DMS 273 treated with DMSO at 0.1 percent for 48 hours (cell line): ENCODE results near the gene RHOG.
"Not testable (repeated sequence)": the region's sequence is repeated elsewhere in the genome, so short reads cannot be mapped to it uniquely, and the experiment has no call there.

Experiments used
- DNase-seq: peaks from one replicate; lab custom pipeline; 2025; lab: John Stamatoyannopoulos, UW

RHOG gene

DNA sequence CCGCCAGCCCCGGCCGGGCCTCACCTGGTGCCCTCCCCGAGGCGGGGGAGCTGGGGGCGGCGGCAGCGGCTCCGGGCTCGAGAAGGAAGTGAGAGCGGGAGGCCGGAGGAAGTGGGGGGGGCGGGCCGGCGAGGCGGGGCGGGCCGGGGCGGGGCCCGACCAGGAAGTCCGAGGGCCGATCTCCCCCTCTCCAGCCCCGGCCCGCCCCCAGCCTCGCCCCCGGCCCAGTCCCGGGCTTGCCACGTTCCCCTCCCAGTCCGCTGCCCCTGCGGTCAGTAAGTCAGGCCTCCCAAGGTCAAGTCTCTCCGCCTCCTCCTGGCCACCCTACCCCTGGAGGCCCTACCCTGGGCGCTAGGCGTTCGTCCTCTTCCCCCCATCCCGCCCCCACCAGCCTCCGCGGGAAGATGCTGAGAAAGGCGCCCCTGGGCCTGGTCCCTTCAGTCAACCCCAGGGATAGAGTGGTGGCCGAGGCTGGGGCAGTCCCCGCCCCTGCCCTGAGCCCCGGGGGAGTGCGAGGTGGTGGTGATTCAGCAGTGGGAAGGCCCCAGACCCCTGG lies at the start of gene RHOG:
Gene RHOG, minus strand, starts transcription at position 90 of the 556 bp plus-strand sequence. CDS start 12,821 bp downstream, outside the sequence.
- DNase-seq: no peak

DNA sequence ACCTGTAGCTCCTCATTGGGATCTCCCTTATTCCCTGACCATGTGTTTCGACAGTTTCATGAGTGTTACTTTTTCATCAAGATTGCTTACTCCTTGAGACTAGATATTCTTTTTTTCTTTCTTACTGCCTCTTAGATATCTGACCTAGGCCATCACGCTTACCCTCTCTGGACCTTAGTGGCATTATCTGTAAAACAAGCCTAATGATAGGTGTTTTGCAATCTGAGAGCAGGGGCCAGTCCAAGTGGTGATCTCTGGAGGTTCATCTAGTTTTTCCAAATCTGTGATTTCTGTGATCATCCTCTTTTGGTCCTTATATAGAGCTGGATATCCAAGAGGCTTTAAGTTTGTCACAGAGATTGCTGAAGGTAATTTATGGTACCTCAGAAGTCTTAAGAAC lies 49.3 kb upstream of the RHOG start:
- no peak for DNase-seq

DNA sequence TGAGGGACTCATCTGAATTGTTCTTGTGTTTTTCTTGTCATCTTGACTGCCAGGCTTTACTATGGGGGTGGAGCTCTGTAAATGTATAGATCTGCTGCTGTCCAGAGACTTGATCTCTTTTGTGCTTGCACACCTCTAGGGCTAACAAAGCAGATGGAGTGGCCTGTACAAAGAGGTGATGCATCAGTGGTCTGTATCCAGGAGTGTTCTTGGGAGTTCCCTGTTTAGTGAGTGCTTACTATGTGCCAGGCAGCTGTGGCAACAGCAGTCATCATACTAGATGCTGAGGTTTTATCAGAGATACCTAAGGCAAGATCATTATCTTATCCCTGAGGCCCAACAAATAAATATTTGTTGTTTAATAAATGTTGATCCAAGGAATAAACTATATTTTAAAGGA lies 48.1 kb upstream of the RHOG start:
- DNase-seq: no peak

DNA sequence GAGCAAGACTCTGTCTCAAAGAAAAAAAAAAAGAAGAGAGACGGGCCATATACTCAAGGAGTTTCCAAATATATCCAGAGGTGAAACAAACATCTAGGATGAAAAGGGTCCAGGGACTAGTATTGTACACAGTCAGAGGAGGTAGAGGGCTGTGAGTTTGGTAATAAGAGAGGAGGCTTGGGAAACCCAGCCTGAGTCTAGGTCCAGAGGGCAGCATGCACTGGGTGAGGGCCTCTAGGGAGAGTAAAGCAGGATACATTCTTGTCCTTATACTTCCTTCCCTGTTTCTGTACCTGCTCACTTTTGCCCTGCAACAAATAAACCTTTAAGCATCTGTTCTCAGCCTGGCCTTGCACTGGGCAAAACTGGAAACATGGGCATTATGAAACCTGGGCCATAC lies 46.2 kb upstream of the RHOG start:
- no peak for DNase-seq

DNA sequence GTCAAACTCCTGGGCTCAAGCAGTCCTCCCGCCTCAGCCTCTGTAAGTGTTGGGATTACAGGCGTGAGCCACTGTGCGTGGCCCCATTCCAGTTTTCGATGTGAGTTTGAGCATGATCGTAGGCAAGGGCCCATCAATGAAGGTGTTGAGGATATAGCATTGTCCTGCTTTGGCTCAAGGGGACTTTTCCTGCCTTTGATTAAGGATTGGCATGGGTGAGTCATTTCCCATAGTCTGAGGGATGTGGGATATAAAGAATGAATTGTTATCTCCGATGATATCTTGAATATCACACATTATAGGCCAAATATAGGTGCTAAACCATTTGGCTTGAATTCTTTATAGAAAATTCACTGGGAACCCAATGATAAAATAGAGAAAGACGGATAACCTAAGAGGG lies 45.1 kb upstream of the RHOG start:
- DNase-seq: no peak

DNA sequence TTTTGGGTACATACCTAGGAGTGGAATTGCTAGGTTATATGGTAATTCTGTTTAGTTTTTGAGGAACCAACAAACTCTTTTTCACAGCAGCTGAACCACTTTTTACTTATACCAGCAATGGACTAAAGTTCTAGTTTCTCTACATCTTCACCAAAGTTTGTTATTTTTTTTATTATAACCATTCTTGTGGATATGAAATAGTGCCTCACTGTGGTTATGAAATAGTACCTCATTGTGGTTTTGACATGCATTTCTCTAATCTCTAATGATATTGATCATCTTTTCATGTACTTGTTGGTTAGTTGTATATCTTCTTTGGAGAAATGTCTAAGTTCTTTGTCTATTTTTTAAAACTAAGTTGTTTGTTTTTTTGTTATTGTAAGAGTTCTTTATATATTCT lies 41.9 kb upstream of the RHOG start:
- no peak for DNase-seq

DNA sequence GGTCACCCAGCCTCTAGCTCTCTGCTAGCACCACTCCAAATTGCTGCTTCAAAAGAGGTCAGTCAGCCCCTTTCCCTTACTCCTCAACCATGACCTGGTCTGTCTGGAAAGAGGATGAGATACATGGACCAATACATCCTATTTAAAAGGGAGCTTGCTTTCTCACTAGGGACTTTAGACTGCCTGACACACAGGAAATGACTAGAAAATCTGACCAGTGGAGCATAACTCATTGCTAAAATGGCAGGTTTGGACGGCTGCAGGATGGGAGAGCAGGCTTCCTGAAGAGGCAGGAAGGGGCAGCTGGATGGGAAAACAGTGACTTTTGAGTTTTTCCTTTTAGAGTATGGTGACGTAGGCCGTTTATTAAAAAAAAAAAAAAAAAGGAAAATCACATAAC lies 40.0 kb upstream of the RHOG start:
- DNase-seq: no peak

DNA sequence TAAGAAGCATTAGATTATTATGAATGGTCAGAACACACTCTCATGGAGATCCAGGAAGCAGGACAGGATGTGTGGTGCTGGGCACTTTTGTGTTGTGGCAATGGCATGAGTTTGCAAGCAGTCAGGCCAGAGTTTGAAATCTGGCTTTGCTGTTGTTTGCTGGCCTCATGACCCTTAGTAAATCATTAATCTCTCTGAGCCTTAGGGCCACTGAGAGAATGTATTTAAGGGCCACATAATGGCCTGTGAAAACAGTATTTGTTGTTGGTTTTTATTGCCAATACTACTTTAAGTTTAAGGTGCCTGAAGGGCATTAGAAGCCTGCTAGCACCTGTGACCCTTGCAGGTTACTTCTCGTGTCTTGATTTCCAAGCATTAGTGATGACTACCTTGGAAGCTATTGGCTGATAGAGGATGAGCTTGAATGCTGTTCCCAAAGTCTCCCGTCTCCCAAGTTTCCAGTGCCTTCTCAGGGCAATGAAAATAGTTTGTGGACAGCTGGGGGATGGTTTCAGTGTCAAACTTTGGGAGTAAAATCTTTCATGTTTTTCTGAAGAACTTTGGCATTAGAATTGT lies 39.3 kb upstream of the RHOG start:
- no peak for DNase-seq

DNA sequence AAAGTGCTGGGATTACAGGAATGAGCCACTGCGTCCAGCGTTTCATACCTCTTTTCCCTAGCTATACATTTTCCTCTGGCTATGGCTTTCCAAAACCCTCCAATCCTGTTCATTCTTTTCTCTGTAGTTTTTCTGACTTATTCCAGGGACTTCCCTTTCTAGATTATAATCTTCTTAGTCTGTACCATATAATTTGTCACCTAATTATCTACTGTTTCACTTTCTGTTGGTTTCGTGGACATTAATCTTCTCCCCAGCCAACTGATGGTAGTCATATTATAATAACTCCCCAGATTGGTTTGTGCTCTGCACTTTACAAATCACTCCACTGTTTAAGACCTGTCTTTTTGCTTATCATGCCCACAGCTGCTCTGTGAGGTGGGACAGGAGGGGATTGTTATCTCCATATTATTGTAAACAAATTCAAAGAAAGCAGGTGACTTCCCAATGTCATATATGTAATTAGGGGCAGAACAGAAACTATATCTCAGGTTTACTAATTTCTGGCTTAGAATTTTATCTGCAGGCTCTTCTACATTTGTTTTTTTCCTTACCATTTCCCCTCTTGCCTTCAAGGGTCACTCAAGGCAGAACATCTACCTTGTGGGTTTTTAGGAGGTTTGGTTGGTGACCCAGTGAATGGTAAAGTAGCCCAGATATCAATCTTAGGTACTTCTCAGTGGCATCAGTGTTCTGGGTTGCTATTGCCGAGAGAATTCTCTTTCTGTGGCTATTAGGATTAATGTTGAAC lies 38.6 kb upstream of the RHOG start:
- no peak for DNase-seq

DNA sequence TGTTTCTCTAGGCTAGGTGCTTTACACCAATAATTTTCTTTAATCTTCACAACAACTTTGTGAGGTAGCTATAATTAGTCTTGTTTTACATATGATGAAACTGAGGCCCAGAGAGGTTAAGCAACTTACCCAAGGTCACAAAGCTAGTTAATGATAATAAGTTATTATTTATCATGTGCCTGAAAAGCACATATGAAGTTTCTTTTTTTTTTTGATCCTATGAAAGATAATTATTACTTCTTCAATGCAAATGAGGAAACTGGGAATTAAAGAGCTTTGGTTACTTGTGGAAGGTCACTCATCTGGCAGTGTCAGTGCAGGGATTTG lies 37.5 kb upstream of the RHOG start:
- no peak for DNase-seq

DNA sequence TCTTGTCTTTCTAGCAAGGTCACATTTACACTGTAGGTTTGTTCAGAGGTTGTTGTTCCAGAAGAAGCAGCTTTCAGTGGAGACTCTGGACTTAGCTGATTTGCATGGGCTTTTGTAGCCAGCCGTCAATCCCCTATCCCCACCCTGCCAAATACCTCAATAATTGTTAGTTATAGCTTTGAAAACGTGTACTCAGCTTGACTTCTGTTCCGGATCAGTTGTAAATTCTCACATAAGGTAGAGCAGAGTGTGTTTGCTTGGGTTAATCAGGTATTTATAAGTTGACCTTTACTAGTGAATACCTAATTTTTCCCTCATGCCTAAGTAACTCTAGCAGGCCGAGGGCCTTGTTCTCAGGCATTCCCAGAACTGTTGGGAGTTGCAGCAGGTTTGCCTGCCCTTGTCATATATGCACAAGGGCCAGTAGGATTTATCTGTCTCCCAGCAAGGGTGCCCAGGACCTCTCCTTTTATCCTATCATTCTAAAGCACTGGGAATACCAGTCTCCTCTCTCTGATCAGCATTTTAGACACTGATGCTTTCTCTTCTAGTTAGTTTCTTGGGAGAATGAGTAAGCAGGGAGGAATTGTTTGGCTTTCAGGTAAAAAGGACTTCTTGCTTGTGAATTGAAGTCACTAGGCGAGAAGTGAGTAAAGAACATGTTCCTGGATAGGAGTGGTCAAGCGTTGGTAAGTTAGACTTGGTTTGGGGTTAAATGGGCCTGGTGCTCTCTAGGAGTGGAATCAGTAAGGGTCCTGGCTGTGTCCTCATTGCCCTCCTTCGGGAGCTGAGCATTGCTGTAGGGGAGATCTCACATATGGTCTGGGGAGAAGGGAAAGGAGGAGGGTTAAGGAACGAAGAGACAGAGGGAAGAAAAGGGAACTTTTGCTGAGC lies 36.9 kb upstream of the RHOG start:
- no peak for DNase-seq

DNA sequence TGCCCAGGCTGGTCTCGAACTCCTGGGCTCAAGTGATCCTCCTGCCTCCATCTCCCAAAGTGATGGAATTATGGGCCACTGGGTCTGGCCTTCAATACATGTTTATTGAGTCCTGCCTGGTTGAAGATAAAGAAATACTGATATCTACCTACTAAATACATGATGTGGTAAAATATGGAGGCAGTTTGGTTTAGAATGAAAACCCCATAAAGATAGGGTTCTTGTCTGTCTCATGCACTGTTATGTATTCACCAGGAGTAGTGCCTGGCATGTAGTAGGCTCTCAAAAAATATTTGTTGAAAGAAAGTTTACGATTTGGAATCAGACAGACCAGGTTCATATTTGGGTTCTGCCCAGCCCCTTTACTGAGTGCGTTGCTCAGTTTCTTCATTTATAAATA lies 35.9 kb upstream of the RHOG start:
- DNase-seq: no peak

DNA sequence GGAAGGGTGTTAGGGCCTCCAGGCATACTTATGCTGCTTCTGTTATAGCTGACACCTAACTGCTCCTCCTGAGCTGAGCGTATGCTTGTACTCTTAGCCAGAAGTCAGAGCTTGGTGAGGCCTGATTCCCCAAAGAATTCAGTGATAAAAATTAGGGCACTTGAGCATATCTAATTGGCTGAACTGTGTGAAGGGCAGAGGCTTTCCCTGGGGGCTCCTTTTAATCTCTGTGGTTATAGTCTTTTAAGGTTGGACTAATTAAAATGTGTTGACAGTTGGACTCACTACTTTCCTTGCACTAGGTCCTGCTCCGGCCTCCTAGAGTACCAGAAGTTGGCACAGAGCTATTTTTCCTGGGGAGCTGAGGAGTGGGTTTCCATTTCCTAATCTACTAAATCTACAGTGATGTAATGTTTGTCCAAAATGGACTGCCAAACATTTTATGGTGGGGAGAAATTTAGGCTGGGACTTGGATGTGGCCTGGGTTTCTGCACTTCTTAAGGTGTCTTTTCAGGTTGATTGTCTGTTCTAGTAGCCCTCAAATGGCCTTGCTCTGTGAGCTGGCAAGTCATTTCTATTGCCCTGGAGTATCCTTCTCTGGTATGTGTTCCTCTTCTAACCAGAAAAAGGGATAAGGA lies 33.1 kb upstream of the RHOG start:
- DNase-seq: no peak

DNA sequence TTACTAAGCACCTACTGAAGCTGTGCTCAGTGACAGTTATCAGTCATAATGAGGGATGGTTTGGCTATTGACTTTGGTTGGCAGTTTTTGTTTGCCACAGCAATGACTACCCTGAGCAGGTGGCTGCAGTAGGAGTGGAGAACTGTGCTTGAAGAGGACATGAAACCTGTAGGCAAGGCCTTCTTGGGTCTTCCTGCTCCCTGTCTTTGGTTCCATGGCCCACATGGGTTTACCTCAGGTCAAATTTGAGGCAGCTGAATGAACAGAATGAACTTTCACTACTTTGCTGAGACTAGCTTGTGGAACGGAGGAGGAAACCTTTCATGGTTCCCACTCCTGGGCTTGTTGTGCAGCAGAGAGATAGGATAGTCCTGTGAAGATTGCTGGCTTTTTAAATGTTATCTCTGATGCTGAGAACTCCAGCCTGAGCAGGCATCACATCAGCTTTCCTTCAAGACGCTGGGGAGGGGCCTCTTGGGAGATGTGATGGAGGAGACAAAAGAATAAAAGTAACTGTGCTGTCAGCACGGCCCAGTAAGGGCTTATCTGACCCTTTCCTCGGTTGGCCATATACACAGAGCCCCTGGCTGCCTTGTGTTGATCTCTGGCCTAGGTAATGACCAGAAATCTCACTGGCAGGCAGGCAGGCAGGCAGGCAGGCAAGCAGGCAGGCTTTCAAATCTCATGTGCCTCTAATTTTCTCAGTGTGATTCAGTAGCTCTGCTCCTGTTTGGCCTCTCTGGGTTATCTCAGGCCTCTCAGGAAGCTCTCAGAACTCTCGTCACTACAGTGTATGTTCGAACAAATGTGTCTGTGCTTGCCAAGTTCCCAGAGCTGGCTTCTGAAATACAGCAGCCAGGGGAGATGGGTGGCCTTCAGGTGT lies 26.7 kb upstream of the RHOG start:
- no peak for DNase-seq

DNA sequence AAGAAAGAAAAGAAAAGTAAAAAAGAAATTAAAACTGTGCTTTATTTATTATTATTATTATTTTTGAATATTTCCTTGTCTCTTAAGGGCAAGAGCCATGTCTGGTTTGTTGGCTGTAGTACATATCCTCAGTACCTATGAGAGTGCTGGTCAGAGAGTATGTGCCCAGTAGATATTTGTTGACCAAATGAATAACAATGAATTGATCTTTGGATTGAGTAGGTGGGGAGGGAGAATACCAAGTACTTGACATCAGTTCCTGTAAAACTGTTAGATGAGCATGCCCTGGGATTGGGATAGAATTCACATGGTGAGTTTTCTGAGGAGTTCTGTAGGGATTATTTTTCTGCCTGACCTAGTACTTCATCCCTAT lies 26.1 kb upstream of the RHOG start:
- DNase-seq: no peak

DNA sequence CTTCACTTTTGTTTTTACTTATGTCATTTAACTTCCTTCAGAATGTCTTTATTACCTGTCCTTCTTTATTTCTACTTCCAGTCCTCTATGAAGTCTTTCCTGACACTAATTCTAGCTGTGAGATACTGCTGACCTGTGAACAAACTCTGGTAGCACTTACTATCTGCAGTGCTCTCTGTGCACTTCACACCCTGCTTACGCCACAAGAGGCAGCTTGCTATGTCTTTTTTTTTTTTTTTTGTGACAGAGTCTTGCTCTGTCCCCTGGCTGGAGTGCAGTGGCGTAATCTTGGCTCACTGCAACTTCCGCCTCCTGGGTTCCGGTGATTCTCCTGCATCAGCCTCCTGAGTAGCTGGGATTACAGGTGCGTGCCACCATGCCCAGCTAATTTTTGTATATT lies 25.4 kb upstream of the RHOG start:
- DNase-seq: no peak

DNA sequence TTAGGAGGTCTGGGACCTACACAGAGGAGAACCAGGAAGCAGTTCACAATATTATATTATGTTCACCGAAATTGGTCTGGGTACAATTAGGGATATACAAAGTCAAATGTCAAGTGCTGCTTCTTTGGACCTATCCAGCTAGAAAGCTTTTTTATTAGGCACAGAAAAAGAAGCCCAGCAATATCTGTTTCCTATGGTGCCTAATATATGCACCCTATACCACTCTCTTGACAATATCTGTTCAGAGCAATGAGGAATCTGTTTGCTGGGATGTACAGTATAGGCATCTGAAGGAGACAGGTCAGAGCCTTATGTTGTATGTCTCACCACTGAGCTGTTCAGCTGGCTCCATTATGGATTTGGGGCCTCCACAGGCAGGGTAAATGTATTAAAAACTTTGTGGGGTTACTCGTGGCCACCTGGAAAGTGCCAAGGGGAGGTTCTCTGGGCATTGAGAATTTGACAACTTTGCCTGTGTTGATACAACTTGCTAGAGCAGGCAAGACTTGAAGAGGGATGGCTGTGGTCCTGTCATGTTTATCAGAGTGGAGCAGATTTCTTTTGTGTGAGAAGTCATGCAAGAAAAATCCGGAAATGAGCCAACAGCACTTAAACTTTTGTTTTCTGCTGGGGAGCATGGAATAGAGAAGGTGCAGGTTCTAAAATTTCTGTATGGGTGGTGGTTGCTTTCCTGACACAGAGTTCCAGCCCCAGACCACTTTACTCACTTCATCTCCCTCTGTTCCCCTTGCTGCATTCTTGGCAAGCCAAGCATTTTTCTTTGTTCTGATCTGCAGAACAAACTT lies 24.8 kb upstream of the RHOG start:
- no peak for DNase-seq

DNA sequence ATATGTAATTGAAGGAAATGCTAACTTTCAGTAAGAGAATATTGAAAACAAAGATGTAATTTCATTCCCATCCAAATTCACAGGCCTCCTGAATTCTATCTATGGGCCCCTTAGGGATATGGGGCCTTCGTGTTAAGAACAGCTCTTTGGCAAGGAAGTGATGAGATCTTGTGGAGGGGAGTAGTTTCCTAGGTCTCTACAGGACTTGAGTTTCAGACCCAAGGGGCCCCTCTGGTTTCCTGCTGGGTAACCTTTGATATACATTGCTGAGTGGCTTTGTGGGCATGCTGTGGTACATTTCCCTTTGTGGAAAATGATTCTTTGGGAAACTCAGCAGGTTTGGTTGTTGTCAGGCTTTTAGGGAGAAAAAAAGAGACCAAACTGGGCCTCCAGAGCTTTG lies 20.9 kb upstream of the RHOG start:
- no peak for DNase-seq

DNA sequence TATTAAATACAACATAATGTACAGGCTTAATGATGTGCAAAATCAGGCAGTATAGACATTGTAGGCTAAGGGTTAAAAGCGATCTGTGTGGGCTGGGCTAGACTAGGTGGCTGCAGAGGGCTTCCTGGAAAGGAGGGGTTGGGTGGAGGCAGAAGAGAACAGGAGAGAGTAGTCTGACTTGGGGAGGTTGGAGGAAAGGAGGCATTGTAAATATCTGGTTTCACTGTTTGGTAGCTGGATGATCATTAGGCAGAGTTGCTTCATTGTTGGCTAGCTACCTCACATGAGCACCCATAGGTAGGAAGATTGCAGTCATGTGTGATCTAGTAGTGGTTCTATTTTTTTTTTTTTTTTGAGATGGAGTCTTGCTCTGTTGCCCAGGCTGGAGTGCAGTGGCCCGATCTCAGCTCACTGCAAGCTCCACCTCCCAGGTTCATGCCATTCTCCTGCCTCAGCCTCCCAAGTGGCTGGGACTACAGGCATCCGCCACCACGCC lies 20.2 kb upstream of the RHOG start:
- not testable (repeated sequence) for DNase-seq

DNA sequence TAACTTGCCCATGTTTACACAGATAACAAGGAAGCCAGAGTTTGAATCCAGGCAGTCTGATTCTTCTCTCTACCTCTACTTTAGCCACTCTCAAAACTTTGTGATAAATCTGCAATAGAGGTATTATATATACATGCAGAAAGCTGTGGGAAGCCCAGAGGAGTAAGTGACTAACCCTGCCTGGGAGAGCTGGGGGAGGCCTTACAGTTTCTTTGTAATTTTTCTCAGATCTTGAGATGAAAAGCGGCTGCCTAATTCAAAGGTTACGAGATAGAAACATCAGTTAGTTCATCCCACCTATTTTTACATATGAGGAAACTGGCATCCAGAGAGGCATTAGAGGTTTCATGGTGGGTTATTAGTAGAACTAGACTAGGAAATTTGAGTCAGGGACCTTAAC lies 19.6 kb upstream of the RHOG start:
- DNase-seq: no peak
